Loucy (cell line): ENCODE results near the gene PCDHGA7.
"Not testable (repeated sequence)": the region's sequence is repeated elsewhere in the genome, so short reads cannot be mapped to it uniquely, and the experiment has no call there.

Source experiments
- CTCF ChIP-seq: fragments of 200-600 bp; sonication (generic); conservative IDR thresholded peaks from 2 replicates; pipeline ENCODE4 v1.5.1; 2014; ENCODE audit warnings: mild to moderate bottlenecking, antibody characterized with exemption, low read length
- EZH2phosphoT487 ChIP-seq: fragments of 200-600 bp; IDR thresholded peaks from 2 replicates; pipeline ENCODE4 v1.6.1; 2018; ENCODE audit warnings: antibody characterized with exemption, mild to moderate bottlenecking, moderate library complexity, borderline replicate concordance

- TF ChIP-seq CTCF, EZH2phosphoT487: not testable (repeated sequence)
Observed at GRCh38 chr5:141394401-141395187, 12.1 kb downstream of the PCDHGA7 start.
